GM12878 (cell line): ENCODE results near the gene LMF1. TPM values are rescaled to one million over a fixed set of nuclear protein-coding genes. Genes with fewer than 3 reads are reported as not detected.

ENCODE experiments used
- ATAC-seq: fragments of 200-7000 bp; cut with Tn5 transposase; 3 replicates; pipeline ENCODE4 v1.9.1; 2020; ENCODE audit warnings: mild to moderate bottlenecking, moderate library complexity
- BruUV-seq: library from RNA; stranded (reverse); fragments of 400-500 nt; replicated peaks from 2 replicates; lab custom pipeline; 2021; lab: Mats Ljungman, UMichigan
- CTCF ChIA-PET: fragments of 300-600 bp; sonication (Branson Sonifier 250); formaldehyde crosslinking; extraction: SDS; loops from one replicate; lab custom pipeline; 2021; ENCODE audit warnings: inconsistent platforms; lab: Yijun Ruan, JAX
- POLR2A ChIA-PET: fragments of 350-600 bp; formaldehyde crosslinking; extraction: SDS; loops from one replicate; lab custom pipeline; 2021; ENCODE audit warnings: inconsistent platforms; lab: Charles Lee
- RAD21 ChIA-PET: fragments of 300-600 bp; sonication (Branson Sonifier 250); formaldehyde crosslinking; loops from one replicate; lab custom pipeline; 2023; ENCODE audit warnings: antibody characterized with exemption; ENCODE audit not compliant: unreplicated experiment; lab: Charles Lee
- SMC1A ChIA-PET: fragments of 300-600 bp; sonication (Branson Sonifier 250); formaldehyde crosslinking; loops from one replicate; lab custom pipeline; 2023; ENCODE audit not compliant: unreplicated experiment, uncharacterized antibody; lab: Charles Lee
- DNase-seq: peaks from one replicate; pipeline ENCODE4 v3.0.0-alpha.2; 2011; ENCODE audit warnings: low read depth, low spot score
- FAIRE-seq: peaks from 3 replicates; lab custom pipeline; 2011; peaks lifted over from hg19 to GRCh38; lab: Jason Lieb, UNC
- H2AFZ ChIP-seq: 2 replicates; pipeline ENCODE4 v1.6.0; 2011; ENCODE audit warnings: low read depth, low read length, control low read depth; ENCODE audit not compliant: control insufficient read depth
- H3K27ac ChIP-seq: 2 replicates; pipeline ENCODE4 v1.5.1; 2011; ENCODE audit warnings: control low read depth; ENCODE audit not compliant: control insufficient read depth, insufficient read depth
- H3K27me3 ChIP-seq, 2 experiments: replicated peaks in 1 of 2; 2 replicates each; pipeline versions ENCODE4 v1.6.0 to v1.6.1; 2011; ENCODE audit warnings: low read length in 1 of 2; ENCODE audit not compliant: control insufficient read depth in 2 of 2, insufficient read depth in 2 of 2
- H3K36me3 ChIP-seq, 2 experiments: 2 replicates each; pipeline ENCODE4 v1.5.1; 2011; ENCODE audit warnings: low read length in 1 of 2; ENCODE audit not compliant: control insufficient read depth in 2 of 2, insufficient read depth in 2 of 2
- H3K4me1 ChIP-seq: 2 replicates; pipeline ENCODE4 v1.6.1; 2011; ENCODE audit warnings: mild to moderate bottlenecking, low read length, moderate library complexity, mixed read lengths; ENCODE audit not compliant: control insufficient read depth, insufficient read depth
- H3K4me2 ChIP-seq: 2 replicates; pipeline ENCODE4 v1.6.0; 2011; ENCODE audit warnings: control low read depth; ENCODE audit not compliant: control insufficient read depth, insufficient read depth
- H3K4me3 ChIP-seq: fragments of 200-600 bp; sonication (generic); 2 replicates; pipeline ENCODE4 v1.5.1; 2016
- H3K79me2 ChIP-seq: 2 replicates; pipeline ENCODE4 v1.6.0; 2011; ENCODE audit warnings: low read length; ENCODE audit not compliant: control insufficient read depth, insufficient read depth
- H3K9ac ChIP-seq: 2 replicates; pipeline ENCODE4 v1.8.0; 2011; ENCODE audit warnings: low read length, control low read depth, mixed read lengths; ENCODE audit not compliant: control insufficient read depth, insufficient read depth
- H3K9me3 ChIP-seq: replicated peaks from 3 replicates; pipeline ENCODE4 v1.5.1; 2011; ENCODE audit warnings: mild to moderate bottlenecking, low read length; ENCODE audit not compliant: control insufficient read depth, insufficient read depth
- H4K20me1 ChIP-seq: 2 replicates; pipeline ENCODE4 v1.6.0; 2011; ENCODE audit not compliant: control insufficient read depth, insufficient read depth
- BRCA1 ChIP-seq: IDR thresholded peaks from 2 replicates; pipeline ENCODE4 v1.6.1; 2011; ENCODE audit warnings: low read depth, low read length, improper control_type of control experiment
- CEBPB ChIP-seq, 2 experiments: fragments of 150-350 bp in 1 of 2; IDR thresholded peaks; 2 replicates each; pipeline ENCODE4 v1.6.1; 2012 to 2014; ENCODE audit warnings: low read depth in 2 of 2, low read length in 2 of 2, borderline replicate concordance in 1 of 2, inconsistent platforms in 1 of 2
- KAT2A ChIP-seq: conservative IDR thresholded peaks from 2 replicates; pipeline ENCODE4 v1.6.1; 2011; ENCODE audit warnings: low read depth, low read length; ENCODE audit not compliant: control insufficient read depth
- MEF2B ChIP-seq: fragments of 450-650 bp; IDR thresholded peaks from 2 replicates; pipeline ENCODE4 v1.6.1; 2018; ENCODE audit warnings: mild to moderate bottlenecking, moderate library complexity; ENCODE audit not compliant: partially characterized antibody, poor library complexity, severe bottlenecking
- NBN ChIP-seq: fragments of 450-650 bp; IDR thresholded peaks from 2 replicates; pipeline ENCODE4 v1.6.1; 2016
- NFYB ChIP-seq: IDR thresholded peaks from 2 replicates; pipeline ENCODE4 v1.6.1; 2011; ENCODE audit warnings: low read depth, mild to moderate bottlenecking, low read length, improper control_type of control experiment, moderate library complexity; ENCODE audit not compliant: insufficient read depth
- RELA ChIP-seq: fragments of 450-650 bp; IDR thresholded peaks from 2 replicates; pipeline ENCODE4 v1.8.0; 2014; ENCODE audit warnings: borderline replicate concordance; ENCODE audit not compliant: partially characterized antibody
- SUZ12 ChIP-seq: fragments of 200-600 bp; sonication (generic); IDR thresholded peaks from one replicate; pipeline ENCODE4 v1.6.1; 2018; ENCODE audit warnings: antibody characterized with exemption, mild to moderate bottlenecking; ENCODE audit not compliant: unreplicated experiment
- TCF12 ChIP-seq: IDR thresholded peaks from 2 replicates; pipeline ENCODE4 v1.6.1; 2011; ENCODE audit warnings: low read depth, mild to moderate bottlenecking, low read length
- TCF7 ChIP-seq: IDR thresholded peaks from 2 replicates; pipeline ENCODE4 v1.6.1; 2014; ENCODE audit warnings: antibody characterized with exemption, borderline replicate concordance
- ZNF24 ChIP-seq: fragments of 450-650 bp; IDR thresholded peaks from 2 replicates; pipeline ENCODE4 v1.6.1; 2017; ENCODE audit warnings: antibody characterized with exemption, mild to moderate bottlenecking
- WGBS: methylation state at CpG from one replicate; pipeline ENCODE4 v1.1.6; 2016; ENCODE audit warnings: low lambda C conversion rate; ENCODE audit not compliant: insufficient replicate concordance, insufficient coverage; ENCODE audit errors: missing lambda C conversion rate; 5-methylcytosine and 5-hydroxymethylcytosine counted together
- in situ Hi-C: fragments of 300-500 bp; cut with MboI; formaldehyde crosslinking; loops from 9 replicates; pipeline ENCODE4 v1.14.3; 2018; ENCODE audit warnings: mixed read lengths
- intact Hi-C: fragments of 100-400 bp; cut with micrococcal nuclease; formaldehyde crosslinking; loops from one replicate; pipeline ENCODE4 v1.14.2; 2022; ENCODE audit not compliant: unreplicated experiment
- polyA plus RNA-seq, 11 experiments: library from polyadenylated mRNA; depleted of rRNA in 4 of 11; unstranded in 6 of 11; stranded (reverse) in 5 of 11; fragments of >200 nt; fragmentation: Nextera tagmentation in 4 of 11; fragmentation: Illumina TruSeq in 1 of 11; extraction: Ambion mirVana in 4 of 11; extraction: Trizol in 1 of 11; gene quantifications; 1 replicate in 1 of 11; 2 replicates in 10 of 11; pipeline versions ENCODE4 v1.2.1 to v1.2.3, GENCODE V29; 2011 to 2016; ENCODE audit warnings: inconsistent platforms in 2 of 11, missing spikeins in 2 of 11, low read depth in 1 of 11
- total RNA-seq, 4 experiments: library from RNA; depleted of rRNA in 3 of 4; stranded (reverse); fragments of >200 nt in 3 of 4; fragmentation: Illumina TruSeq in 1 of 4; extraction: Trizol in 1 of 4; gene quantifications; 2 replicates each; pipeline versions ENCODE4 v1.2.1 to v1.2.3, GENCODE V29; 2013 to 2021
- TF ChIP-seq, protein P1 (sequence below): fragments of 450-650 bp; IDR thresholded peaks from 2 replicates; pipeline ENCODE4 v1.6.1; 2014; ENCODE audit warnings: mild to moderate bottlenecking

The LMF1 gene
- total and polyA plus RNA-seq, 10 of the 15 experiments (the other 5 are each of a cell fraction or from before 2014, with no cell fraction given) = 0.18 to 3.2 (median 1.4) TPM; not detected in 1

GRCh38 chr16:984121-984694 is 13.4 kb upstream of the LMF1 start:
- WGBS = 56% methylated on average over 15 of the region's 22 CpGs
- Histone ChIP-seq H3K9ac (no peak overlapping the region), H3K4me3 (no peak overlapping the region), H2AFZ (no peak overlapping the region), H3K4me2 (no peak overlapping the region), H3K36me3 (no peaks in the 10 kb centered on the region), H3K79me2 (no peaks in the 10 kb centered on the region), H4K20me1 (no peaks in the 10 kb centered on the region), H3K9me3 (no peaks in the 10 kb centered on the region), H3K4me1 (no peaks in the 10 kb centered on the region), H3K27ac (no peak overlapping the region), H3K27me3 (peaks cover 0 to 5% of the 10 kb centered on the region in 2 experiments; a peak in 2 of 4 replicates)
- intact Hi-C loops = no loop called here
- TF ChIP-seq CEBPB (IDR thresholded peaks at IDR 0.05; ENCODE audit: borderline replicate concordance in 1 of 2, low read depth in 2 of 2, low read length in 2 of 2) = no peak
- TF ChIP-seq, protein P1, sequence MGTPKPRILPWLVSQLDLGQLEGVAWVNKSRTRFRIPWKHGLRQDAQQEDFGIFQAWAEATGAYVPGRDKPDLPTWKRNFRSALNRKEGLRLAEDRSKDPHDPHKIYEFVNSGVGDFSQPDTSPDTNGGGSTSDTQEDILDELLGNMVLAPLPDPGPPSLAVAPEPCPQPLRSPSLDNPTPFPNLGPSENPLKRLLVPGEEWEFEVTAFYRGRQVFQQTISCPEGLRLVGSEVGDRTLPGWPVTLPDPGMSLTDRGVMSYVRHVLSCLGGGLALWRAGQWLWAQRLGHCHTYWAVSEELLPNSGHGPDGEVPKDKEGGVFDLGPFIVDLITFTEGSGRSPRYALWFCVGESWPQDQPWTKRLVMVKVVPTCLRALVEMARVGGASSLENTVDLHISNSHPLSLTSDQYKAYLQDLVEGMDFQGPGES = no peak
- TF ChIP-seq TCF12 = no peak
- TF ChIP-seq RELA = no peak
- TF ChIP-seq BRCA1 = no peak
- TF ChIP-seq ZNF24 = no peak
- no peak for TF ChIP-seq MEF2B
- TF ChIP-seq TCF7 = no peak
- TF ChIP-seq SUZ12 = no peak
- TF ChIP-seq KAT2A = no peak
- TF ChIP-seq NBN = no peak
- no peak for TF ChIP-seq NFYB
- BruUV-seq = no TSS peak
- ChIA-PET CTCF (no interaction called here), SMC1A (no interaction called here), RAD21 (no interaction called here), POLR2A (no interaction called here)
- no peak for FAIRE-seq
- ATAC-seq = no peak
- in situ Hi-C loops = no loop called here
- DNase-seq = no peak
